Activated naive CD4-positive, alpha-beta T cell treated with anti-CD3 and anti-CD28 coated beads, Interleukin-2, amount 50 U/mL, for 24 hours (primary cell): ENCODE data around the gene ABCA12.

Experiments
- H3K27ac Mint-ChIP-seq: one replicate; pipeline ENCODE4 v1.8.0; 2021; ENCODE audit warnings: mild to moderate bottlenecking, mixed read lengths
- H3K27me3 Mint-ChIP-seq: one replicate; pipeline ENCODE4 v1.8.0; 2021; ENCODE audit warnings: mixed read lengths
- H3K36me3 Mint-ChIP-seq: one replicate; pipeline ENCODE4 v1.8.0; 2021; ENCODE audit warnings: mixed read lengths
- H3K4me1 Mint-ChIP-seq: one replicate; pipeline ENCODE4 v1.8.0; 2021; ENCODE audit warnings: mixed read lengths
- H3K4me3 Mint-ChIP-seq: one replicate; pipeline ENCODE4 v1.8.0; 2021; ENCODE audit warnings: mild to moderate bottlenecking, mixed read lengths
- H3K9me3 Mint-ChIP-seq: one replicate; pipeline ENCODE4 v1.8.0; 2021; ENCODE audit warnings: mixed read lengths

Gene ABCA12

GRCh38 chr2:215141706-215142105, 3.3 kb upstream of the ABCA12 start:
- Mint-ChIP-seq H3K9me3 (no peaks in the 10 kb centered on the region), H3K36me3 (no peaks in the 10 kb centered on the region), H3K4me1 (no peaks in the 10 kb centered on the region), H3K27me3 (peaks cover 4% of the 10 kb centered on the region), H3K4me3 (no peak overlapping the region), H3K27ac (no peak overlapping the region)

GRCh38 chr2:215140166-215140707, 1.8 kb upstream of the ABCA12 start:
- H3K27me3 Mint-ChIP-seq = peaks cover 4% of the 10 kb centered on the region

GRCh38 chr2:215137741-215138340, 585 bp downstream of the ABCA12 start:
- H3K27me3 Mint-ChIP-seq = peaks cover 4% of the 10 kb centered on the region
- H3K4me3 Mint-ChIP-seq = no peak overlapping the region
- no peaks in the 10 kb centered on the region for H3K4me1 Mint-ChIP-seq
- H3K36me3 Mint-ChIP-seq = no peaks in the 10 kb centered on the region
- peaks cover 6% of the 10 kb centered on the region for H3K9me3 Mint-ChIP-seq
- no peak overlapping the region for H3K27ac Mint-ChIP-seq

More at GRCh38 chr2:215140166-215140707, 1.8 kb upstream of the ABCA12 start:
- no peaks in the 10 kb centered on the region for H3K4me1 Mint-ChIP-seq
- no peak overlapping the region for H3K27ac Mint-ChIP-seq
- H3K36me3 Mint-ChIP-seq = no peaks in the 10 kb centered on the region
- no peaks in the 10 kb centered on the region for H3K9me3 Mint-ChIP-seq
- H3K4me3 Mint-ChIP-seq = no peak overlapping the region

- Mint-ChIP-seq H3K27me3 (peaks cover 5% of the 10 kb centered on the region), H3K27ac (no peak overlapping the region), H3K4me3 (no peak overlapping the region), H3K36me3 (no peaks in the 10 kb centered on the region), H3K4me1 (no peaks in the 10 kb centered on the region), H3K9me3 (peaks cover 11% of the 10 kb centered on the region)
Measured at GRCh38 chr2:215137329-215137686, 1.1 kb downstream of the ABCA12 start.

- Mint-ChIP-seq H3K9me3 (peaks cover 15% of the 10 kb centered on the region), H3K4me1 (no peaks in the 10 kb centered on the region), H3K27me3 (peaks cover 5% of the 10 kb centered on the region), H3K27ac (no peak overlapping the region), H3K4me3 (no peak overlapping the region), H3K36me3 (no peaks in the 10 kb centered on the region)
Measured at GRCh38 chr2:215136669-215137328, 1.6 kb downstream of the ABCA12 start.

- peaks cover 14% of the 10 kb centered on the region for H3K9me3 Mint-ChIP-seq
Measured at GRCh38 chr2:215120401-215120800, 18.0 kb downstream of the ABCA12 start.

GRCh38 chr2:215119847-215120246, 18.6 kb downstream of the ABCA12 start:
- Mint-ChIP-seq H3K27ac (no peak overlapping the region), H3K9me3 (peaks cover 14% of the 10 kb centered on the region), H3K4me3 (no peak overlapping the region), H3K4me1 (no peaks in the 10 kb centered on the region), H3K36me3 (no peaks in the 10 kb centered on the region), H3K27me3 (no peaks in the 10 kb centered on the region)

More at GRCh38 chr2:215120401-215120800, 18.0 kb downstream of the ABCA12 start:
- H3K4me1 Mint-ChIP-seq = no peaks in the 10 kb centered on the region
- H3K4me3 Mint-ChIP-seq = no peak overlapping the region
- H3K36me3 Mint-ChIP-seq = no peaks in the 10 kb centered on the region
- H3K27ac Mint-ChIP-seq = no peak overlapping the region
- H3K27me3 Mint-ChIP-seq = no peaks in the 10 kb centered on the region

- H3K27me3 Mint-ChIP-seq = peaks cover 1% of the 10 kb centered on the region
- H3K9me3 Mint-ChIP-seq = no peaks in the 10 kb centered on the region
Measured at GRCh38 chr2:215110918-215111317, 27.5 kb downstream of the ABCA12 start.

GRCh38 chr2:215107216-215108056, 31.0 kb downstream of the ABCA12 start:
- Mint-ChIP-seq H3K4me3 (no peak overlapping the region), H3K27me3 (peaks cover 1% of the 10 kb centered on the region), H3K4me1 (no peaks in the 10 kb centered on the region), H3K36me3 (no peaks in the 10 kb centered on the region), H3K9me3 (no peaks in the 10 kb centered on the region), H3K27ac (no peak overlapping the region)

More at GRCh38 chr2:215110918-215111317, 27.5 kb downstream of the ABCA12 start:
- H3K27ac Mint-ChIP-seq = no peak overlapping the region
- H3K4me3 Mint-ChIP-seq = no peak overlapping the region
- H3K4me1 Mint-ChIP-seq = no peaks in the 10 kb centered on the region
- H3K36me3 Mint-ChIP-seq = no peaks in the 10 kb centered on the region

GRCh38 chr2:215105607-215106354, 32.6 kb downstream of the ABCA12 start:
- H3K27me3 Mint-ChIP-seq = no peaks in the 10 kb centered on the region
- H3K4me1 Mint-ChIP-seq = no peaks in the 10 kb centered on the region
- no peak overlapping the region for H3K4me3 Mint-ChIP-seq
- H3K9me3 Mint-ChIP-seq = no peaks in the 10 kb centered on the region
- H3K36me3 Mint-ChIP-seq = no peaks in the 10 kb centered on the region
- no peak overlapping the region for H3K27ac Mint-ChIP-seq

GRCh38 chr2:215104226-215104625, 34.2 kb downstream of the ABCA12 start:
- H3K36me3 Mint-ChIP-seq = no peaks in the 10 kb centered on the region
- H3K4me1 Mint-ChIP-seq = no peaks in the 10 kb centered on the region
- no peak overlapping the region for H3K4me3 Mint-ChIP-seq
- no peaks in the 10 kb centered on the region for H3K9me3 Mint-ChIP-seq
- no peak overlapping the region for H3K27ac Mint-ChIP-seq
- H3K27me3 Mint-ChIP-seq = no peaks in the 10 kb centered on the region

GRCh38 chr2:215098875-215099274, 39.6 kb downstream of the ABCA12 start:
- Mint-ChIP-seq H3K27me3 (no peaks in the 10 kb centered on the region), H3K36me3 (no peaks in the 10 kb centered on the region)

GRCh38 chr2:215084080-215084479, 54.3 kb downstream of the ABCA12 start:
- H3K9me3 Mint-ChIP-seq = no peaks in the 10 kb centered on the region
- no peak overlapping the region for H3K27ac Mint-ChIP-seq
- no peaks in the 10 kb centered on the region for H3K36me3 Mint-ChIP-seq
- no peaks in the 10 kb centered on the region for H3K4me1 Mint-ChIP-seq
- peaks cover 4% of the 10 kb centered on the region for H3K27me3 Mint-ChIP-seq
- H3K4me3 Mint-ChIP-seq = no peak overlapping the region

More at GRCh38 chr2:215098875-215099274, 39.6 kb downstream of the ABCA12 start:
- no peaks in the 10 kb centered on the region for H3K4me1 Mint-ChIP-seq
- no peak overlapping the region for H3K4me3 Mint-ChIP-seq
- no peaks in the 10 kb centered on the region for H3K9me3 Mint-ChIP-seq
- H3K27ac Mint-ChIP-seq = no peak overlapping the region

- Mint-ChIP-seq H3K4me1 (no peaks in the 10 kb centered on the region), H3K9me3 (no peaks in the 10 kb centered on the region), H3K27ac (no peak overlapping the region), H3K4me3 (no peak overlapping the region), H3K27me3 (peaks cover 4% of the 10 kb centered on the region), H3K36me3 (no peaks in the 10 kb centered on the region)
Measured at GRCh38 chr2:215083146-215083545, 55.3 kb downstream of the ABCA12 start.

GRCh38 chr2:215082446-215082845, 56.0 kb downstream of the ABCA12 start:
- Mint-ChIP-seq H3K36me3 (no peaks in the 10 kb centered on the region), H3K4me1 (no peaks in the 10 kb centered on the region), H3K27ac (no peak overlapping the region), H3K9me3 (no peaks in the 10 kb centered on the region), H3K27me3 (peaks cover 4% of the 10 kb centered on the region), H3K4me3 (no peak overlapping the region)
